Skeletal muscle cell (primary cell): ENCODE results near the gene ABCB6.
"Not testable (repeated sequence)": the region's sequence is repeated elsewhere in the genome, so short reads cannot be mapped to it uniquely, and the experiment has no call there.

Experiments used
- DNase-seq: peaks from one replicate; pipeline ENCODE4 v3.0.0-alpha.2; 2010; ENCODE audit warnings: low read depth
- H3K4me3 ChIP-seq: 2 replicates; pipeline ENCODE4 v1.5.1; 2011; ENCODE audit warnings: low read depth, mild to moderate bottlenecking, control low read depth, low read length, moderate library complexity

ABCB6 gene

GRCh38 chr2:219218732-219219701 is at the start of gene ABCB6:
Gene ABCB6, minus strand, starts transcription at chr2:219218958. Its CDS starts 285 bp downstream, at chr2:219218673.
- H3K4me3 ChIP-seq = peak within 1 kb of the TSS; percentile 61
- DNase-seq = peak; percentile 84

GRCh38 chr2:219268294-219268693 is 49.5 kb upstream of the ABCB6 start:
- no peak for DNase-seq
- H3K4me3 ChIP-seq = no peak overlapping the region

GRCh38 chr2:219266886-219267285 is 48.1 kb upstream of the ABCB6 start:
- H3K4me3 ChIP-seq = no peak overlapping the region
- DNase-seq = no peak

GRCh38 chr2:219266232-219266631 is 47.5 kb upstream of the ABCB6 start:
- H3K4me3 ChIP-seq = no peak overlapping the region
- no peak for DNase-seq

GRCh38 chr2:219261024-219261855 is 42.5 kb upstream of the ABCB6 start:
- DNase-seq = no peak
- H3K4me3 ChIP-seq = no peak overlapping the region

GRCh38 chr2:219258942-219259341 is 40.2 kb upstream of the ABCB6 start:
- not testable (repeated sequence) for H3K4me3 ChIP-seq, DNase-seq

GRCh38 chr2:219254590-219255201 is 35.9 kb upstream of the ABCB6 start:
- peak overlapping the region; percentile 58 for H3K4me3 ChIP-seq

GRCh38 chr2:219253753-219254589 is 35.2 kb upstream of the ABCB6 start, which contains the start of gene TUBA4A:
Gene TUBA4A, minus strand, starts transcription at chr2:219253918. Its CDS starts 60 bp downstream, at chr2:219253858.
- H3K4me3 ChIP-seq = peak within 1 kb of the TSS; percentile 58
- no peak for DNase-seq

More at GRCh38 chr2:219254590-219255201, 35.9 kb upstream of the ABCB6 start:
- DNase-seq = no peak

GRCh38 chr2:219252900-219253752 is 34.4 kb upstream of the ABCB6 start, which contains the start of gene TUBA4B:
Gene TUBA4B, plus strand, starts transcription at chr2:219253243. Its CDS starts 165 bp downstream, at chr2:219253408.
- DNase-seq = no peak

GRCh38 chr2:219252570-219252899 is 33.8 kb upstream of the ABCB6 start:
- DNase-seq = no peak
- H3K4me3 ChIP-seq = peak overlapping the region; percentile 58

More at GRCh38 chr2:219252900-219253752, 34.4 kb upstream of the ABCB6 start, which contains the start of gene TUBA4B:
- peak within 1 kb of the TSS; percentile 58 for H3K4me3 ChIP-seq

- no peak for DNase-seq
- no peak overlapping the region for H3K4me3 ChIP-seq
Measured at GRCh38 chr2:219252084-219252483, 33.3 kb upstream of the ABCB6 start.

GRCh38 chr2:219251656-219252055 is 32.9 kb upstream of the ABCB6 start:
- H3K4me3 ChIP-seq = no peak overlapping the region
- DNase-seq = no peak

- DNase-seq = no peak
- H3K4me3 ChIP-seq = no peak overlapping the region
Measured at GRCh38 chr2:219250049-219250781, 31.5 kb upstream of the ABCB6 start.

- H3K4me3 ChIP-seq = no peak overlapping the region
- DNase-seq = peak; percentile 83
Measured at GRCh38 chr2:219249203-219249980, 30.6 kb upstream of the ABCB6 start.

- H3K4me3 ChIP-seq = no peak overlapping the region
- DNase-seq = no peak
Measured at GRCh38 chr2:219248845-219249202, 30.1 kb upstream of the ABCB6 start.
